Progenitor cell of endocrine pancreas (in vitro differentiated cells): ENCODE data around the gene SPPL3. TPM values are rescaled to one million over a fixed set of nuclear protein-coding genes. Genes with fewer than 3 reads are reported as not detected.

Source experiments
- DNase-seq: peaks from one replicate; pipeline ENCODE4 v3.0.0; 2021; ENCODE audit warnings: low spot score; ENCODE audit not compliant: unreplicated experiment
- H3K27ac Mint-ChIP-seq: 2 replicates; pipeline ENCODE4 v1.8.0; 2021; ENCODE audit warnings: mild to moderate bottlenecking, moderate library complexity, mixed read lengths
- H3K27me3 Mint-ChIP-seq: 2 replicates; pipeline ENCODE4 v1.8.0; 2021; ENCODE audit warnings: mixed read lengths
- H3K36me3 Mint-ChIP-seq: 2 replicates; pipeline ENCODE4 v1.8.0; 2022; ENCODE audit warnings: mixed read lengths; ENCODE audit not compliant: insufficient read depth
- H3K4me1 Mint-ChIP-seq: 2 replicates; pipeline ENCODE4 v1.8.0; 2021; ENCODE audit warnings: low read depth, mixed read lengths
- H3K4me3 Mint-ChIP-seq: 2 replicates; pipeline ENCODE4 v1.8.0; 2021; ENCODE audit warnings: low read depth, mild to moderate bottlenecking, moderate library complexity, mixed read lengths
- H3K9me3 Mint-ChIP-seq: 2 replicates; pipeline ENCODE4 v1.8.0; 2021; ENCODE audit warnings: low read depth, mixed read lengths
- CTCF ChIP-seq: fragments of 200-600 bp; sonication (generic); IDR thresholded peaks from one replicate; pipeline ENCODE4 v1.5.0; 2021; ENCODE audit warnings: antibody characterized with exemption, mild to moderate bottlenecking; ENCODE audit not compliant: unreplicated experiment
- total RNA-seq: library from RNA; stranded (reverse); gene quantifications from 2 replicates; pipeline ENCODE4 v1.2.1, GENCODE V29; 2021

Gene SPPL3
- total RNA-seq, 1 donor from 2014 or later: 70.2 TPM

GRCh38 chr12:120820884-120821510 is 83.2 kb downstream of the SPPL3 start:
- Mint-ChIP-seq H3K4me3 (no peak overlapping the region), H3K27me3 (no peaks in the 10 kb centered on the region), H3K27ac (no peak overlapping the region)

DNA sequence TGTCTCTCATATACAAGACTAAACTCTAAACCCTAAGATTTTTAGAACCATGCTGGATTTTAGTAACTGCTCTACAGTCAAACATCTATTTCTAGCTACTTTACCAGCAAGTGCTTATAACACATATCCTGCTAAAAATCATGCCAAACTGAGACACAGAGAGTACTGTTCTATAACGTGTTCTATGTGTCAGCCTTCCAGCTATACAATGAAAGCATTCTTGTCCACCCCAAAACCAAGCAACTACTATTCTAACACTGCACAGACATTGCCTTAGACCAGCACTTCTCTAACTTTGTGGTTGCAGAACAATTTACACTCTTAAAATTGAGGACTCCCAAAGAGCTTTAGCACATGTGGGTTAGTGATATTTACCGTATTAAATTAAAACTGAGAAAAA is 85.7 kb downstream of the SPPL3 start:
- H3K4me3 Mint-ChIP-seq: no peak overlapping the region
- H3K27ac Mint-ChIP-seq: peak overlapping the region; percentile 37
- H3K4me1 Mint-ChIP-seq: peaks cover 32% of the 10 kb centered on the region

More at GRCh38 chr12:120820884-120821510, 83.2 kb downstream of the SPPL3 start:
- DNase-seq: no peak
- no peaks in the 10 kb centered on the region for H3K9me3 Mint-ChIP-seq
- TF ChIP-seq CTCF: no peak
- H3K4me1 Mint-ChIP-seq: peaks cover 37% of the 10 kb centered on the region
- no peaks in the 10 kb centered on the region for H3K36me3 Mint-ChIP-seq

DNA sequence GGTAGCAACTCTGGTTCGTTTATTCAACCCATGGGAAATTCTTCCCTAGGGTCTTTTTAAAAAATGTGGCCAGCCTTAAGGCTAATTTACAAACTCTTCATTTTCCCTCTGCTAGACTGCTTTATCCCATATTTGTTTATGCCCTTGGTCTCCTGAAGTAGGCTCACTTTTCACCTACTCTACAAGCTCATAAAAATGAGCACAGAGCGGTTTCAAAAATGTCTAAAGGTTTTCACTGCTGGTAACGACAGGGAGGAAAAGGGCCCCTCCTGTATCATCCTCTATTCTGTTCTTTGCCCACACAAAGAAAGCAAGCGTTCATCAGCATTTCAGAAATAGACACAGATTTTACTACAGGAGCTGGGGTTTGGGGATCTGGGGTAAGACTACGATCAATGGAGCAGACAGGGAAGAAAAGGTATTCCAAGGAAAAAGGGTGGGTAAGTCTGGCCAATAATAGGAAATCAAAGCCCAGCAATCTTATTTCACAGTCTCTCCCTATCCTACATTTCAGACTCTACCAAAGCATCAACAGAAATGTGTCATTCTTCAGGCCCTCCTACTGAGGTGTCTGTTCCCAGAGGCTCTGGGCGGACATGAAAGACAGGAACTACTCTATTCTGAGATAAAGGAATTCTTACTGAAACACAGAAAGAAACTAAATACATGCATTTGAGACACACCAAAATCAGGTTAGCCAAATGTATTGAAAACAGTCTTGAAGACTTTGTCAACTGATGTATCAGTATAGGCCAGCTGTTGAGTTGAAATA is 86.4 kb downstream of the SPPL3 start:
- Mint-ChIP-seq H3K36me3 (no peaks in the 10 kb centered on the region), H3K27ac (peak overlapping the region; percentile 42)

More for the DNA sequence above, 85.7 kb downstream of the SPPL3 start:
- no peak for TF ChIP-seq CTCF
- no peak for DNase-seq
- H3K36me3 Mint-ChIP-seq: no peaks in the 10 kb centered on the region
- H3K9me3 Mint-ChIP-seq: no peaks in the 10 kb centered on the region
- no peaks in the 10 kb centered on the region for H3K27me3 Mint-ChIP-seq

GRCh38 chr12:120816363-120816762 is 87.8 kb downstream of the SPPL3 start:
- DNase-seq: no peak
- no peak overlapping the region for H3K4me3 Mint-ChIP-seq
- H3K36me3 Mint-ChIP-seq: no peaks in the 10 kb centered on the region
- TF ChIP-seq CTCF: no peak
- peaks cover 18% of the 10 kb centered on the region for H3K4me1 Mint-ChIP-seq
- no peak overlapping the region for H3K27ac Mint-ChIP-seq
- no peaks in the 10 kb centered on the region for H3K27me3 Mint-ChIP-seq
- no peaks in the 10 kb centered on the region for H3K9me3 Mint-ChIP-seq

More for the DNA sequence above, 86.4 kb downstream of the SPPL3 start:
- DNase-seq: no peak
- Mint-ChIP-seq H3K27me3 (no peaks in the 10 kb centered on the region), H3K4me1 (peaks cover 26% of the 10 kb centered on the region), H3K9me3 (no peaks in the 10 kb centered on the region), H3K4me3 (no peak overlapping the region)
- no peak for TF ChIP-seq CTCF

- no peak for DNase-seq
- Mint-ChIP-seq H3K4me3 (no peak overlapping the region), H3K27me3 (no peaks in the 10 kb centered on the region), H3K36me3 (peaks cover 4% of the 10 kb centered on the region), H3K4me1 (peaks cover 18% of the 10 kb centered on the region), H3K27ac (no peak overlapping the region), H3K9me3 (no peaks in the 10 kb centered on the region)
- TF ChIP-seq CTCF: no peak
These were observed 89.2 kb downstream of the SPPL3 start for GRCh38 chr12:120814903-120815429.
